ENCODE measurements around the gene PRKAG1.

PRKAG1 gene

GRCh38 chr12:49023812-49024211 lies 5.2 kb upstream of the PRKAG1 start:
- Histone ChIP-seq H3K9me3 (ENCODE audit: control insufficient read depth in 2 of 2, low read length in 2 of 2) (no peaks in the 10 kb centered on the region), H3K4me1 (ENCODE audit: control insufficient read depth in 2 of 2, insufficient read depth in 2 of 2, low read length in 2 of 2) (peaks cover 0 to 2% of the 10 kb centered on the region in 2 donors), H3K36me3 (ENCODE audit: control insufficient read depth in 2 of 2, insufficient read depth in 2 of 2, low read length in 2 of 2) (peaks cover 60 to 67% of the 10 kb centered on the region in 2 donors), H3K27me3 (ENCODE audit: control insufficient read depth in 2 of 2, insufficient read depth in 2 of 2, low read length in 2 of 2) (no peaks in the 10 kb centered on the region), H3K9ac (ENCODE audit: low read depth in 1 of 2, low read length in 2 of 2) (no peak overlapping the region), H3K27ac (ENCODE audit: low read depth in 2 of 2, low read length in 2 of 2) (no peak overlapping the region), H3K4me3 (ENCODE audit: low read length in 2 of 2) (no peak overlapping the region)

- Histone ChIP-seq H3K4me1 (ENCODE audit: control insufficient read depth in 2 of 2, insufficient read depth in 2 of 2, low read length in 2 of 2) (peaks cover 6 to 9% of the 10 kb centered on the region in 2 donors), H3K27ac (ENCODE audit: low read depth in 2 of 2, low read length in 2 of 2) (no peak overlapping the region), H3K9me3 (ENCODE audit: control insufficient read depth in 2 of 2, low read length in 2 of 2) (no peaks in the 10 kb centered on the region), H3K27me3 (ENCODE audit: control insufficient read depth in 2 of 2, insufficient read depth in 2 of 2, low read length in 2 of 2) (no peaks in the 10 kb centered on the region), H3K4me3 (ENCODE audit: low read length in 2 of 2) (no peak overlapping the region), H3K9ac (ENCODE audit: low read depth in 1 of 2, low read length in 2 of 2) (no peak overlapping the region), H3K36me3 (ENCODE audit: control insufficient read depth in 2 of 2, insufficient read depth in 2 of 2, low read length in 2 of 2) (peaks cover 50 to 56% of the 10 kb centered on the region in 2 donors)
Observed at GRCh38 chr12:49022558-49023178, 4.1 kb upstream of the PRKAG1 start.

- Histone ChIP-seq H3K4me1 (ENCODE audit: control insufficient read depth in 2 of 2, insufficient read depth in 2 of 2, low read length in 2 of 2) (peaks cover 9 to 16% of the 10 kb centered on the region in 2 donors), H3K9ac (ENCODE audit: low read depth in 1 of 2, low read length in 2 of 2) (no peak overlapping the region), H3K4me3 (ENCODE audit: low read length in 2 of 2) (no peak overlapping the region), H3K36me3 (ENCODE audit: control insufficient read depth in 2 of 2, insufficient read depth in 2 of 2, low read length in 2 of 2) (peaks cover 42 to 45% of the 10 kb centered on the region in 2 donors), H3K9me3 (ENCODE audit: control insufficient read depth in 2 of 2, low read length in 2 of 2) (no peaks in the 10 kb centered on the region), H3K27me3 (ENCODE audit: control insufficient read depth in 2 of 2, insufficient read depth in 2 of 2, low read length in 2 of 2) (no peaks in the 10 kb centered on the region), H3K27ac (ENCODE audit: low read depth in 2 of 2, low read length in 2 of 2) (no peak overlapping the region)
Observed at GRCh38 chr12:49021292-49021915, 2.8 kb upstream of the PRKAG1 start.

GRCh38 chr12:49020441-49020840 lies 1.9 kb upstream of the PRKAG1 start:
- Histone ChIP-seq H3K36me3 (ENCODE audit: control insufficient read depth in 2 of 2, insufficient read depth in 2 of 2, low read length in 2 of 2) (peaks cover 33 to 38% of the 10 kb centered on the region in 2 donors), H3K27ac (ENCODE audit: low read depth in 2 of 2, low read length in 2 of 2) (no peak overlapping the region)

GRCh38 chr12:49019443-49020324 lies 1.1 kb upstream of the PRKAG1 start:
- H3K9me3 ChIP-seq (ENCODE audit: control insufficient read depth in 2 of 2, low read length in 2 of 2) = no peaks in the 10 kb centered on the region
- peaks cover 25 to 30% of the 10 kb centered on the region in 2 donors for H3K36me3 ChIP-seq (ENCODE audit: control insufficient read depth in 2 of 2, insufficient read depth in 2 of 2, low read length in 2 of 2)
- H3K27ac ChIP-seq (ENCODE audit: low read depth in 2 of 2, low read length in 2 of 2) = peak overlapping the region; percentile 49 to 96
- no peaks in the 10 kb centered on the region for H3K27me3 ChIP-seq (ENCODE audit: control insufficient read depth in 2 of 2, insufficient read depth in 2 of 2, low read length in 2 of 2)
- no peak overlapping the region for H3K4me3 ChIP-seq (ENCODE audit: low read length in 2 of 2)
- H3K9ac ChIP-seq (ENCODE audit: low read depth in 1 of 2, low read length in 2 of 2) = no peak overlapping the region
- peaks cover 9 to 16% of the 10 kb centered on the region in 2 donors for H3K4me1 ChIP-seq (ENCODE audit: control insufficient read depth in 2 of 2, insufficient read depth in 2 of 2, low read length in 2 of 2)

More at GRCh38 chr12:49020441-49020840, 1.9 kb upstream of the PRKAG1 start:
- H3K4me1 ChIP-seq (ENCODE audit: control insufficient read depth in 2 of 2, insufficient read depth in 2 of 2, low read length in 2 of 2) = peaks cover 9 to 16% of the 10 kb centered on the region in 2 donors
- H3K9me3 ChIP-seq (ENCODE audit: control insufficient read depth in 2 of 2, low read length in 2 of 2) = no peaks in the 10 kb centered on the region
- H3K9ac ChIP-seq (ENCODE audit: low read depth in 1 of 2, low read length in 2 of 2) = no peak overlapping the region
- H3K27me3 ChIP-seq (ENCODE audit: control insufficient read depth in 2 of 2, insufficient read depth in 2 of 2, low read length in 2 of 2) = no peaks in the 10 kb centered on the region
- no peak overlapping the region for H3K4me3 ChIP-seq (ENCODE audit: low read length in 2 of 2)

GRCh38 chr12:49019120-49019430 lies 499 bp upstream of the PRKAG1 start:
- Histone ChIP-seq H3K27ac (ENCODE audit: low read depth in 2 of 2, low read length in 2 of 2) (peak overlapping the region; percentile 95 to 96), H3K9me3 (ENCODE audit: control insufficient read depth in 2 of 2, low read length in 2 of 2) (no peaks in the 10 kb centered on the region), H3K4me3 (ENCODE audit: low read length in 2 of 2) (peak overlapping the region; percentile 89 to 92), H3K9ac (ENCODE audit: low read depth in 1 of 2, low read length in 2 of 2) (peak overlapping the region; percentile 89 to 97), H3K27me3 (ENCODE audit: control insufficient read depth in 2 of 2, insufficient read depth in 2 of 2, low read length in 2 of 2) (no peaks in the 10 kb centered on the region), H3K36me3 (ENCODE audit: control insufficient read depth in 2 of 2, insufficient read depth in 2 of 2, low read length in 2 of 2) (peaks cover 20 to 24% of the 10 kb centered on the region in 2 donors), H3K4me1 (ENCODE audit: control insufficient read depth in 2 of 2, insufficient read depth in 2 of 2, low read length in 2 of 2) (peaks cover 9 to 16% of the 10 kb centered on the region in 2 donors)

- H3K4me3 ChIP-seq (ENCODE audit: low read length in 2 of 2) = peak overlapping the region; percentile 89 to 92
- peaks cover 14 to 17% of the 10 kb centered on the region in 2 donors for H3K36me3 ChIP-seq (ENCODE audit: control insufficient read depth in 2 of 2, insufficient read depth in 2 of 2, low read length in 2 of 2)
- H3K27ac ChIP-seq (ENCODE audit: low read depth in 2 of 2, low read length in 2 of 2) = peak overlapping the region; percentile 95 to 96
- peak overlapping the region; percentile 97 for H3K9ac ChIP-seq (ENCODE audit: low read depth in 1 of 2, low read length in 2 of 2)
- no peaks in the 10 kb centered on the region for H3K9me3 ChIP-seq (ENCODE audit: control insufficient read depth in 2 of 2, low read length in 2 of 2)
- peaks cover 9 to 16% of the 10 kb centered on the region in 2 donors for H3K4me1 ChIP-seq (ENCODE audit: control insufficient read depth in 2 of 2, insufficient read depth in 2 of 2, low read length in 2 of 2)
- no peaks in the 10 kb centered on the region for H3K27me3 ChIP-seq (ENCODE audit: control insufficient read depth in 2 of 2, insufficient read depth in 2 of 2, low read length in 2 of 2)
Observed at GRCh38 chr12:49017891-49018260, 700 bp downstream of the PRKAG1 start.

GRCh38 chr12:49015196-49015595 lies 3.4 kb downstream of the PRKAG1 start:
- no peaks in the 10 kb centered on the region for H3K9me3 ChIP-seq (ENCODE audit: control insufficient read depth in 2 of 2, low read length in 2 of 2)
- peaks cover 9 to 16% of the 10 kb centered on the region in 2 donors for H3K4me1 ChIP-seq (ENCODE audit: control insufficient read depth in 2 of 2, insufficient read depth in 2 of 2, low read length in 2 of 2)
- H3K36me3 ChIP-seq (ENCODE audit: control insufficient read depth in 2 of 2, insufficient read depth in 2 of 2, low read length in 2 of 2) = peaks cover 8 to 21% of the 10 kb centered on the region in 2 donors
- H3K9ac ChIP-seq (ENCODE audit: low read depth in 1 of 2, low read length in 2 of 2) = no peak overlapping the region
- H3K27me3 ChIP-seq (ENCODE audit: control insufficient read depth in 2 of 2, insufficient read depth in 2 of 2, low read length in 2 of 2) = no peaks in the 10 kb centered on the region
- no peak overlapping the region for H3K4me3 ChIP-seq (ENCODE audit: low read length in 2 of 2)
- H3K27ac ChIP-seq (ENCODE audit: low read depth in 2 of 2, low read length in 2 of 2) = no peak overlapping the region

- Histone ChIP-seq H3K27me3 (ENCODE audit: control insufficient read depth in 2 of 2, insufficient read depth in 2 of 2, low read length in 2 of 2) (no peaks in the 10 kb centered on the region), H3K9ac (ENCODE audit: low read depth in 1 of 2, low read length in 2 of 2) (no peak overlapping the region), H3K36me3 (ENCODE audit: control insufficient read depth in 2 of 2, insufficient read depth in 2 of 2, low read length in 2 of 2) (peaks cover 8 to 23% of the 10 kb centered on the region in 2 donors), H3K4me1 (ENCODE audit: control insufficient read depth in 2 of 2, insufficient read depth in 2 of 2, low read length in 2 of 2) (peaks cover 9 to 16% of the 10 kb centered on the region in 2 donors), H3K27ac (ENCODE audit: low read depth in 2 of 2, low read length in 2 of 2) (no peak overlapping the region), H3K9me3 (ENCODE audit: control insufficient read depth in 2 of 2, low read length in 2 of 2) (no peaks in the 10 kb centered on the region), H3K4me3 (ENCODE audit: low read length in 2 of 2) (no peak overlapping the region)
Observed at GRCh38 chr12:49014547-49014946, 4.0 kb downstream of the PRKAG1 start.

GRCh38 chr12:49013428-49013827 lies 5.1 kb downstream of the PRKAG1 start:
- H3K4me1 ChIP-seq (ENCODE audit: control insufficient read depth in 2 of 2, insufficient read depth in 2 of 2, low read length in 2 of 2) = peaks cover 9 to 14% of the 10 kb centered on the region in 2 donors
- peaks cover 8 to 23% of the 10 kb centered on the region in 2 donors for H3K36me3 ChIP-seq (ENCODE audit: control insufficient read depth in 2 of 2, insufficient read depth in 2 of 2, low read length in 2 of 2)
- no peaks in the 10 kb centered on the region for H3K27me3 ChIP-seq (ENCODE audit: control insufficient read depth in 2 of 2, insufficient read depth in 2 of 2, low read length in 2 of 2)
- no peaks in the 10 kb centered on the region for H3K9me3 ChIP-seq (ENCODE audit: control insufficient read depth in 2 of 2, low read length in 2 of 2)
- no peak overlapping the region for H3K27ac ChIP-seq (ENCODE audit: low read depth in 2 of 2, low read length in 2 of 2)
- no peak overlapping the region for H3K9ac ChIP-seq (ENCODE audit: low read depth in 1 of 2, low read length in 2 of 2)
- no peak overlapping the region for H3K4me3 ChIP-seq (ENCODE audit: low read length in 2 of 2)
